IMR-90 (cell line): ENCODE results near the gene MUC5AC. TPM values are rescaled to one million over a fixed set of nuclear protein-coding genes. Genes with fewer than 3 reads are reported as not detected.

ENCODE experiments used
- ATAC-seq: fragments of 200-7000 bp; cut with Tn5 transposase; 2 replicates; pipeline ENCODE4 v1.9.1; 2020; ENCODE audit warnings: low read depth, mild to moderate bottlenecking, moderate library complexity
- BruUV-seq: library from RNA; stranded (reverse); fragments of 400-500 nt; replicated peaks from 2 replicates; lab custom pipeline; 2021; lab: Mats Ljungman, UMichigan
- CTCF ChIA-PET: fragments of 300-600 bp; formaldehyde crosslinking; extraction: SDS; loops from one replicate; lab custom pipeline; 2021; ENCODE audit warnings: antibody characterized with exemption; lab: Yijun Ruan, JAX
- POLR2A ChIA-PET: fragments of 300-600 bp; sonication (Branson Sonifier 250); formaldehyde crosslinking; loops from one replicate; lab custom pipeline; 2022; ENCODE audit warnings: antibody characterized with exemption; ENCODE audit not compliant: unreplicated experiment; lab: Charles Lee
- DNase-seq: peaks from one replicate; pipeline ENCODE4 v3.0.0; 2013
- H2AFZ ChIP-seq: replicated peaks from 2 replicates; pipeline ENCODE3; 2013; ENCODE audit warnings: low read length, mild to moderate bottlenecking; ENCODE audit not compliant: poor library complexity
- H2AK5ac ChIP-seq: 2 replicates; pipeline ENCODE4 v1.6.1; 2013; ENCODE audit warnings: low read depth, low read length, inconsistent platforms
- H2AK9ac ChIP-seq: replicated peaks from 2 replicates; pipeline ENCODE3; 2013; ENCODE audit warnings: mild to moderate bottlenecking, low read depth, low read length, moderate library complexity; ENCODE audit not compliant: poor library complexity
- H2BK120ac ChIP-seq: 2 replicates; pipeline ENCODE4 v1.6.1; 2013; ENCODE audit warnings: low read depth, low read length, inconsistent platforms
- H2BK15ac ChIP-seq: 3 replicates; pipeline ENCODE4 v1.6.1; 2013; ENCODE audit warnings: low read depth, low read length, inconsistent platforms
- H2BK20ac ChIP-seq: 2 replicates; pipeline ENCODE4 v1.6.1; 2013; ENCODE audit warnings: low read depth, mild to moderate bottlenecking, inconsistent platforms, low read length, moderate library complexity
- H2BK5ac ChIP-seq: 2 replicates; pipeline ENCODE4 v1.6.1; 2013; ENCODE audit warnings: mild to moderate bottlenecking, low read depth, low read length, inconsistent platforms; ENCODE audit not compliant: poor library complexity, severe bottlenecking
- H3K14ac ChIP-seq: replicated peaks from 2 replicates; pipeline ENCODE4 v1.6.1; 2013; ENCODE audit warnings: low read depth, low read length, inconsistent platforms
- H3K18ac ChIP-seq: 2 replicates; pipeline ENCODE4 v1.6.1; 2013; ENCODE audit warnings: low read depth, low read length, control low read depth
- H3K23ac ChIP-seq: 2 replicates; pipeline ENCODE4 v1.6.1; 2013; ENCODE audit warnings: low read depth, low read length, inconsistent platforms
- H3K27ac ChIP-seq: 2 replicates; pipeline ENCODE4 v1.5.1; 2013; ENCODE audit warnings: mild to moderate bottlenecking, control low read depth, low read length; ENCODE audit not compliant: insufficient read depth
- H3K27me3 ChIP-seq: 2 replicates; pipeline ENCODE4 v1.6.1; 2013; ENCODE audit warnings: low read length; ENCODE audit not compliant: control insufficient read depth, insufficient read depth
- H3K36me3 ChIP-seq: 2 replicates; pipeline ENCODE4 v1.6.1; 2013; ENCODE audit warnings: low read length, mixed read lengths; ENCODE audit not compliant: control insufficient read depth, insufficient read depth
- H3K4ac ChIP-seq: 2 replicates; pipeline ENCODE4 v1.6.1; 2013; ENCODE audit warnings: low read depth, low read length, inconsistent platforms
- H3K4me1 ChIP-seq: 2 replicates; pipeline ENCODE4 v1.6.1; 2013; ENCODE audit warnings: low read length, mixed read lengths; ENCODE audit not compliant: control insufficient read depth, insufficient read depth
- H3K4me2 ChIP-seq: 2 replicates; pipeline ENCODE4 v1.6.1; 2013; ENCODE audit warnings: low read depth, mild to moderate bottlenecking, control low read depth, low read length, moderate library complexity
- H3K4me3 ChIP-seq: 2 replicates; pipeline ENCODE4 v1.5.1; 2013; ENCODE audit warnings: low read depth, mild to moderate bottlenecking, control low read depth, low read length, moderate library complexity; ENCODE audit not compliant: insufficient read depth
- H3K56ac ChIP-seq: 2 replicates; pipeline ENCODE4 v1.6.1; 2013; ENCODE audit warnings: low read length, inconsistent platforms; ENCODE audit not compliant: insufficient read depth; ENCODE audit errors: extremely low read depth
- H3K79me1 ChIP-seq, 2 experiments: 2 replicates each; pipeline ENCODE4 v1.6.1; 2013; ENCODE audit warnings: low read length in 2 of 2, inconsistent platforms in 1 of 2, low read depth in 1 of 2
- H3K9ac ChIP-seq: 2 replicates; pipeline ENCODE4 v1.6.1; 2013; ENCODE audit warnings: low read depth, low read length, control low read depth
- H3K9me1 ChIP-seq: 2 replicates; pipeline ENCODE4 v1.6.1; 2013; ENCODE audit warnings: low read length, inconsistent platforms; ENCODE audit not compliant: insufficient read depth
- H3K9me3 ChIP-seq: 2 replicates; pipeline ENCODE4 v1.6.1; 2013; ENCODE audit warnings: low read length; ENCODE audit not compliant: control insufficient read depth, insufficient read depth
- H4K20me1 ChIP-seq: 2 replicates; pipeline ENCODE4 v1.6.1; 2013; ENCODE audit warnings: low read length, inconsistent platforms; ENCODE audit not compliant: insufficient read depth
- H4K5ac ChIP-seq: 2 replicates; pipeline ENCODE4 v1.6.1; 2013; ENCODE audit warnings: mild to moderate bottlenecking, low read depth, low read length, control low read depth
- H4K8ac ChIP-seq, 2 experiments: 2 replicates each; pipeline ENCODE4 v1.6.1; 2013; ENCODE audit warnings: low read depth in 2 of 2, low read length in 2 of 2, control low read depth in 1 of 2, inconsistent platforms in 1 of 2
- H4K91ac ChIP-seq: 2 replicates; pipeline ENCODE4 v1.6.1; 2013; ENCODE audit warnings: low read depth, low read length, inconsistent platforms; ENCODE audit not compliant: insufficient read depth
- BHLHE40 ChIP-seq: fragments of 150-350 bp; IDR thresholded peaks from 2 replicates; pipeline ENCODE4 v1.6.1; 2016; ENCODE audit warnings: mild to moderate bottlenecking, low read depth, low read length
- CEBPB ChIP-seq: IDR thresholded peaks from 2 replicates; pipeline ENCODE4 v1.6.1; 2012; ENCODE audit warnings: low read depth, low read length, improper control_type of control experiment
- CTCF ChIP-seq: conservative IDR thresholded peaks from 2 replicates; pipeline ENCODE4 v1.5.1; 2012; ENCODE audit warnings: mild to moderate bottlenecking, low read depth, low read length, improper control_type of control experiment
- MAFK ChIP-seq: IDR thresholded peaks from 2 replicates; pipeline ENCODE4 v1.6.1; 2012; ENCODE audit warnings: low read depth, low read length, improper control_type of control experiment
- MAZ ChIP-seq: IDR thresholded peaks from 2 replicates; pipeline ENCODE4 v1.6.1; 2012; ENCODE audit warnings: low read depth, mild to moderate bottlenecking, low read length, improper control_type of control experiment, moderate library complexity, borderline replicate concordance
- NFE2L2 ChIP-seq: fragments of 150-350 bp; IDR thresholded peaks from 2 replicates; pipeline ENCODE4 v1.6.1; 2016; ENCODE audit warnings: low read depth, mild to moderate bottlenecking, low read length
- POLR2A ChIP-seq: IDR thresholded peaks from 2 replicates; pipeline ENCODE4 v1.6.1; 2012; ENCODE audit warnings: mild to moderate bottlenecking, low read depth, low read length
- RCOR1 ChIP-seq: IDR thresholded peaks from 2 replicates; pipeline ENCODE4 v1.6.1; 2012; ENCODE audit warnings: mild to moderate bottlenecking, low read length, improper control_type of control experiment; ENCODE audit not compliant: insufficient replicate concordance
- RFX5 ChIP-seq: IDR thresholded peaks from 2 replicates; pipeline ENCODE4 v1.8.0; 2012; ENCODE audit warnings: low read depth, mild to moderate bottlenecking, low read length, moderate library complexity
- WGBS, 2 experiments: methylation state at CpG; one replicate each; pipeline versions ENCODE4 v1.1.5 to v1.1.7; 2013; ENCODE audit warnings: missing lambda C conversion rate in 2 of 2; ENCODE audit not compliant: insufficient read length in 1 of 2; ENCODE audit errors: extremely low coverage in 2 of 2; 5-methylcytosine and 5-hydroxymethylcytosine counted together
- dilution Hi-C: fragments of 300-500 bp; cut with HindIII; formaldehyde crosslinking; loops from one replicate; pipeline ENCODE4 v1.14.3; 2018; ENCODE audit warnings: low sequenced_read_pairs; ENCODE audit not compliant: unreplicated experiment
- in situ Hi-C: fragments of 300-500 bp; cut with MboI; formaldehyde crosslinking; loops from 3 replicates; pipeline ENCODE4 v1.14.3; 2019; ENCODE audit warnings: low sequenced_read_pairs, inconsistent platforms, mixed read lengths
- intact Hi-C: fragments of 100-400 bp; cut with micrococcal nuclease; formaldehyde crosslinking; loops from 2 replicates; pipeline ENCODE4 v1.10.0; 2022
- polyA plus RNA-seq, 3 experiments: library from polyadenylated mRNA; depleted of rRNA; stranded (reverse); fragments of >200 nt; gene quantifications; 2 replicates each; pipeline ENCODE4 v1.2.3, GENCODE V29; 2012; ENCODE audit warnings: low replicate concordance in 1 of 3
- total RNA-seq: library from RNA; depleted of rRNA; stranded (reverse); fragments of >200 nt; gene quantifications from 2 replicates; pipeline ENCODE4 v1.2.3, GENCODE V29; 2012

The MUC5AC gene
- total and polyA plus RNA-seq, 2 of the 4 experiments (the other 2 are of a cell fraction), result 0.02 TPM; not detected in 1

- Histone ChIP-seq H2AK9ac (no peak overlapping the region), H3K79me1 (no peaks in the 10 kb centered on the region), H3K56ac (no peak overlapping the region), H4K5ac (no peak overlapping the region), H2BK5ac (no peak overlapping the region), H4K91ac (no peak overlapping the region), H3K18ac (no peak overlapping the region), H3K4me2 (no peak overlapping the region), H2BK15ac (no peak overlapping the region), H3K27ac (no peak overlapping the region), H3K4me3 (no peak overlapping the region), H3K9me1 (no peaks in the 10 kb centered on the region), H4K8ac (no peak overlapping the region), H2AK5ac (no peak overlapping the region), H2BK20ac (no peak overlapping the region), H4K20me1 (no peaks in the 10 kb centered on the region), H3K9me3 (peaks cover 4% of the 10 kb centered on the region), H3K23ac (no peak overlapping the region), H3K9ac (no peak overlapping the region), H3K27me3 (peaks cover 24% of the 10 kb centered on the region), H3K36me3 (no peaks in the 10 kb centered on the region), H2AFZ (no peak overlapping the region), H3K4ac (no peak overlapping the region), H3K14ac (no peak overlapping the region), H2BK120ac (no peak overlapping the region), H3K4me1 (no peaks in the 10 kb centered on the region)
- WGBS, 2 experiments, result 66% methylated on average over 6 of the region's 28 CpGs; no CpG with 5 or more reads in 1 of the 2 experiments
- TF ChIP-seq CEBPB, result no peak
- TF ChIP-seq POLR2A, result no peak
- TF ChIP-seq RCOR1, result no peak
- TF ChIP-seq CTCF, result no peak
- TF ChIP-seq MAZ, result no peak
- TF ChIP-seq RFX5, result no peak
- no peak for TF ChIP-seq NFE2L2
- no peak for TF ChIP-seq MAFK
- no peak for TF ChIP-seq BHLHE40
- DNase-seq (peak; percentile 17), ATAC-seq (peak; percentile 21; the same call in 1 of the 2 replicates)
- BruUV-seq, result no TSS peak
- intact Hi-C loops (no loop called here), dilution Hi-C loops (no loop called here), in situ Hi-C loops (no loop called here)
- ChIA-PET CTCF (no interaction called here), POLR2A (no interaction called here)
Measured at GRCh38 chr11:1121813-1122663, 35.7 kb upstream of the MUC5AC start.
